ENCODE data around the gene ACTL9. TPM values are rescaled to one million over a fixed set of nuclear protein-coding genes. Genes with fewer than 3 reads are reported as not detected.

Gene ACTL9
- total and polyA plus RNA-seq, 2 donors = not detected

DNA sequence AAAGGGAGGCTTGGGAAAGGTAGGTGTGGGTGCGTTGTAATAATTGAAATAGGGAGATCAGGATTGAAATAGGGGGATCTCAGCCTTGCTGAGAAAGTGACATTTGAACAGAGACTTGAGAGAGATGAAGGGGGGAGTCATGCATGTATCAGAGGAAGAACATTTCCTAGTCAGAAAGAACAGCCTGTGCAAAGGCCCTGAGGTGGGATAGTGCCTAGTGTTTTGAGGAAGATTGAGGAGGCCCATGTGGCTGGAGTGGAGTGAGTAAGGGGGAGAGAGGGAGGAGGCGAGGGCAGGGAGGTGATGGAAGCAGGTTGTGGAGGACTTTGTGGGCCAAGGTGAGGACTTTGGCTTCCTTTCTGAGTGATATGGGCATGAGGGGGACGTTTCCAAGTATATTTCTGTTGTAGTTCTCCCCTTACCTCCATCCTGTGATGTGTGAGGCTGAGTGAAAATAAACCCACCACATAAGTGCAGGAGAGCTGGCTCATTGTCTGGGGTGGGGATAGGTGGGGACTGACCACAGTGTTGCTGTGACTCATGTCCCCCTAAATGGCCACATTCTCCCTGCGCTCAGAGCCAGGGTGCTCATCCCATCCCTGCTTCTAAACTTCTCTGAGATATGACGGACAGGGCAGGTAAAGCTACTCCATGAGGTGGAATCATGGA lies 17.8 kb downstream of the ACTL9 start:
- WGBS = 87% methylated on average over 5 of the region's 5 CpGs
- Histone ChIP-seq H3K9me3 (ENCODE audit: control insufficient read depth in 2 of 2, insufficient read depth in 1 of 2, low read length in 1 of 2) (peaks cover 0 to 5% of the 10 kb centered on the region in 2 donors), H3K4me3 (ENCODE audit: low read length in 2 of 2) (no peak overlapping the region)

DNA sequence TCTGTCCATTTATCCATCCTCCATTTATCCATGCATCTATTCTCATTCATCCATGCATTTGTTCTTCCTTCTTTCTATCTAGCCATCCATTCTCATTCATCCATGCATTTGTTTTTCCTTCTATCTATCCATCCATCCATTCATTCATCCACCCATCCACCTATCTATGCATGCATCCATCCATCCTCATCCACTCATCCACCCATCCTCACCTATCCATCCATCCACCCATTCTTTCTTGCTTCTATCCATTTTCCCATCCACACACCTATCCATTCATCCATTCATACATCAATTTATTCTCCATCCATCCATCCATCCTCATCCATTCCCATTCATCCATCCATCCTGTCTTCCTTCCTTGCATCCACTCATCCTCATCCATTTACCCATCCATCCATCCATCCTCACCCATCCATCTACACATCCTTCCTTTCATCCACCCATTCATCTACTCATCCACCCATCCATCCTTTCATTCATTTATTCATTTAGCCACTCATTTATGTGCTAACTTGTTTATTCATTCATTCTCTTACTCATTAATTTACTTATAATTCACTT lies 20.3 kb downstream of the ACTL9 start:
- H3K27ac ChIP-seq (ENCODE audit: low read depth in 1 of 2, low read length in 1 of 2) = no peak overlapping the region
- no peak overlapping the region for H3K4me3 ChIP-seq (ENCODE audit: low read length in 2 of 2)
- H3K27me3 ChIP-seq (ENCODE audit: control insufficient read depth in 2 of 2, insufficient read depth in 1 of 2, low read length in 1 of 2) = peaks cover 0 to 2% of the 10 kb centered on the region in 2 donors
- DNase-seq (ENCODE audit: low read depth in 6 of 9, low spot score in 9 of 9) = no peak
- peaks cover 16 to 27% of the 10 kb centered on the region in 2 donors for H3K4me1 ChIP-seq (ENCODE audit: control insufficient read depth in 2 of 2, insufficient read depth in 2 of 2, low read length in 2 of 2)
- H3K9me3 ChIP-seq (ENCODE audit: control insufficient read depth in 2 of 2, insufficient read depth in 1 of 2, low read length in 1 of 2) = peaks cover 0 to 8% of the 10 kb centered on the region in 2 donors
- no peaks in the 10 kb centered on the region for H3K36me3 ChIP-seq (ENCODE audit: control insufficient read depth in 2 of 2, insufficient read depth in 2 of 2, low read length in 1 of 2)

More for the DNA sequence above, 17.8 kb downstream of the ACTL9 start:
- Histone ChIP-seq H3K27me3 (ENCODE audit: control insufficient read depth in 2 of 2, insufficient read depth in 1 of 2, low read length in 1 of 2) (peaks cover 0 to 2% of the 10 kb centered on the region in 2 donors), H3K27ac (ENCODE audit: low read depth in 1 of 2, low read length in 1 of 2) (no peak overlapping the region), H3K4me1 (ENCODE audit: control insufficient read depth in 2 of 2, insufficient read depth in 2 of 2, low read length in 2 of 2) (peaks cover under 1 to 11% of the 10 kb centered on the region in 2 donors), H3K36me3 (ENCODE audit: control insufficient read depth in 2 of 2, insufficient read depth in 2 of 2, low read length in 1 of 2) (no peaks in the 10 kb centered on the region)
- DNase-seq (ENCODE audit: low read depth in 6 of 9, low spot score in 9 of 9) = no peak

DNA sequence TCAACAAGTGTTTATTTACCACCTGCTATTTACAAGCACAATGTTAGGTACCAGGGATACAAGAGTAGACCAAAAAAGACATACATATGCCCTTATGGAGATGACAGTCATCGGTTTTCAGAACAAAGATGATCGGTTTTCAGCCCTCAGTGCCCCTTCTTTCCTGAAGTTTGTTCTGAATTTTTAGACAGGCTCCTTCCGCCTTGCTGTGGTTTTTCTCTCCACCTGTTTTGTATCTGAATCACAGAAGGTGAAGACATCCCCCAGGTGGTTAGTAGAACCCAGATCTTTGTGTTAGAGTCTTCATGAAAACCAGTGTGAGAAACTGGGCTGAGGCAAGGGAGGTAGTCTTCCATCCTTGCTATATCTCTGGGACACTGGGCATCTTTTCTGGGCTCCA lies 23.5 kb downstream of the ACTL9 start:
- Histone ChIP-seq H3K36me3 (ENCODE audit: control insufficient read depth in 2 of 2, insufficient read depth in 2 of 2, low read length in 1 of 2) (no peaks in the 10 kb centered on the region), H3K4me3 (ENCODE audit: low read length in 2 of 2) (no peak overlapping the region), H3K27ac (ENCODE audit: low read depth in 1 of 2, low read length in 1 of 2) (peak overlapping the region in 1 of 2 donors; percentile 65), H3K27me3 (ENCODE audit: control insufficient read depth in 2 of 2, insufficient read depth in 1 of 2, low read length in 1 of 2) (peaks cover 0 to 10% of the 10 kb centered on the region in 2 donors), H3K4me1 (ENCODE audit: control insufficient read depth in 2 of 2, insufficient read depth in 2 of 2, low read length in 2 of 2) (peaks cover 16 to 37% of the 10 kb centered on the region in 2 donors), H3K9me3 (ENCODE audit: control insufficient read depth in 2 of 2, insufficient read depth in 1 of 2, low read length in 1 of 2) (peaks cover 0 to 15% of the 10 kb centered on the region in 2 donors)
- DNase-seq (ENCODE audit: low read depth in 6 of 9, low spot score in 9 of 9) = peak in 6 of 9 donors; percentile 44 to 86 (median 65)
- WGBS = 7% methylated on average over 3 of the region's 3 CpGs

DNA sequence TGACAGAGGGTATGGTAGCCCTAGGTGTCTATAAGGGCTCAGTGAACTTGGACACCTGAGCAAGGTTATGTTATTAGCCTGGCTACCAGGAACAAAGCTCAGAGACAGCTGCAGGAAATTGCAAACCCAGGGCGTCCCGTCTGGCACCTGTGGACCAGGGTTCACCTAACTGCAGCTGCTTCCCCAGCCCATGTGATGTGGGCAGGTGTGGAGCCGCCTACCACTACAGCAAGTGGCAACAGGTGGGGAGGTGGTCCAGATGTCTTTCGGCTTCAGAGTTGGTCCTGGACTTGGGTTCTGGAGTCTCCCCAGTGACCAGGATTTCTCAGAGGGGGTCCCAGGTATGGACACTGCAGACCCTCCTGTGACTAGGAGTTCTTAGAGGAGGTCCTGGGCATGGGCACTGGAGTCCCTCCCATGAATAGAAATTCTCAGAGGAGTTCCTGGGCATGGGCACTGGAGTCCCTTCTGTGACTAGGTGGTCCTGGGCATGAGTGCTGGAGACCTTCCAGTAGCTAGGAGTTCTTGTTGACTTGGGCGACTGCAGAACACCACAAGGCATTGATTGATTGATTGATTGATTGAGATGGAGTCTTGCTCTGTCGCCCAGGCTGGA lies 25.2 kb downstream of the ACTL9 start:
- WGBS = 39% methylated on average over 6 of the region's 6 CpGs
- H3K27me3 ChIP-seq (ENCODE audit: control insufficient read depth in 2 of 2, insufficient read depth in 1 of 2, low read length in 1 of 2) = peaks cover 0 to 10% of the 10 kb centered on the region in 2 donors

DNA sequence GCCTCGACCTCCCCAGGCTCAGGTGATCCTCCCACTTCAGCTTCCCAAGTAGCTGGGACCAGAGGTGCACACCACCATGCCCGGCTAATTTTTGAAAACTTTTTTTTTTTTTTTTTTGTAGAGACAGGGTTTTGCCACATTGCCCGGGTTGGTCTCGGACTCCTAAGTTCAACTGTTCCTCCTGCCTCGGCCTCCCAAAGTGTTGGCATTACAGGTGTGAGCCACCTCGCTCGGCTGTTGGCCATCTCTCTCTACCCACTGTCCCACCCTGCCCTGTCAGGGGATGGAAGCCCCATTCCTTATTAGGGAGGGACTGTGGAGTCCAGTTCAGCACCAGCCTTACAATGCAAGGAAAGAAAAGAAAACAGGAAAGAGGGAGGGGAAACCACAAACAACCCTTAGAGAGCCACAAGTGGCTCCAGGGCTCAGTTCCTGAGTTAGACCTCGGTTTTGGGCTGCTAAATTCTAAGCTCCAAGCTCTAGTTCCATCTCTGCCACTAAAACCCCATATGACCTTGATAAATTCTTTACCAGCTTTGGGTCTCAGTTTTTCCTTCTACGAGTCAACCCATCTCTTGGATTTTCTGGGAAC lies 31.7 kb downstream of the ACTL9 start:
- WGBS = 45% methylated on average over 9 of the region's 9 CpGs

More for the DNA sequence above, 25.2 kb downstream of the ACTL9 start:
- Histone ChIP-seq H3K36me3 (ENCODE audit: control insufficient read depth in 2 of 2, insufficient read depth in 2 of 2, low read length in 1 of 2) (no peaks in the 10 kb centered on the region), H3K4me3 (ENCODE audit: low read length in 2 of 2) (no peak overlapping the region), H3K4me1 (ENCODE audit: control insufficient read depth in 2 of 2, insufficient read depth in 2 of 2, low read length in 2 of 2) (peaks cover 16 to 37% of the 10 kb centered on the region in 2 donors), H3K27ac (ENCODE audit: low read depth in 1 of 2, low read length in 1 of 2) (no peak overlapping the region), H3K9me3 (ENCODE audit: control insufficient read depth in 2 of 2, insufficient read depth in 1 of 2, low read length in 1 of 2) (peaks cover 0 to 15% of the 10 kb centered on the region in 2 donors)
- peak in 3 of 9 donors; percentile 48 to 72 (median 55) for DNase-seq (ENCODE audit: low read depth in 6 of 9, low spot score in 9 of 9)

DNA sequence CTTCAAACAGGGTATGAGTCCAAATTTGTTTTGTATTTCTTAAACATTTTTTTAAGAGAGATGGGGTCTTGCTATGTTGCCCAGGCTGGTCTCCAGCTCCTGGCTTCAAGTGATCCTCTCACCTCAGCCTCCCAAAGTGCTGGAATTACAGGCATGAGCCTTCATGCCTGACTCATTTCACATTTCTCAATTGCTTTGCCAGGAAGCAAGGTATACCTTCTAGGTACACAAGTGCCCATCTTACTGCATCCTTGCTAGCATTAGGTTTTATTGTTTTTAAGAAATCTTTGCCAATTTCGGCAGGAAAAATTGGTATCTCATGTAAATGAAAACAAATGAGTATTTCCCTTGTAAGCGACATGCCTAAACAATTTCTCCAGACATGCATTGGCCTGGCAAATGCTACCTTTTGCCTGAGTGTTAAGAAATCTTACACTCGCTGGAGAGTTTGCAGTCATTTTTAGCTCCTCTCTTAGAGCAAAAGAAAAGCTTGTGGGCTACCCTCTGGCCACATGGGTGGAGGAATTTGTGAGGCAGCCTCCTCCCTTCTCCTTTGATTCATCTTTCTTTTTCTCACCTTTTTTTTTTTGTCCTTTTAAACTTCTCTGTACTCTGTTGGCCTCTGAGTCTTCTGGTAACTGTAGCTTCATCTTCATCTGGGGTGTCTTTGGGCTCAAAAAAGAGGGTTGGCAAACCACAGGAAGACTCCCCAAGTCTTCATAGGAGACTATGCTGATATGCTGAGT lies 33.0 kb downstream of the ACTL9 start:
- DNase-seq (ENCODE audit: low read depth in 6 of 9, low spot score in 9 of 9) = peak in 1 of 9 donors; percentile 37
- H3K4me1 ChIP-seq (ENCODE audit: control insufficient read depth in 2 of 2, insufficient read depth in 2 of 2, low read length in 2 of 2) = peaks cover 15 to 36% of the 10 kb centered on the region in 2 donors
- no peaks in the 10 kb centered on the region for H3K36me3 ChIP-seq (ENCODE audit: control insufficient read depth in 2 of 2, insufficient read depth in 2 of 2, low read length in 1 of 2)
- H3K4me3 ChIP-seq (ENCODE audit: low read length in 2 of 2) = no peak overlapping the region
- no peak overlapping the region for H3K27ac ChIP-seq (ENCODE audit: low read depth in 1 of 2, low read length in 1 of 2)
- 83% methylated on average over 3 of the region's 3 CpGs for WGBS
- H3K9me3 ChIP-seq (ENCODE audit: control insufficient read depth in 2 of 2, insufficient read depth in 1 of 2, low read length in 1 of 2) = no peaks in the 10 kb centered on the region
- no peaks in the 10 kb centered on the region for H3K27me3 ChIP-seq (ENCODE audit: control insufficient read depth in 2 of 2, insufficient read depth in 1 of 2, low read length in 1 of 2)

More for the DNA sequence above, 31.7 kb downstream of the ACTL9 start:
- Histone ChIP-seq H3K27me3 (ENCODE audit: control insufficient read depth in 2 of 2, insufficient read depth in 1 of 2, low read length in 1 of 2) (peaks cover 0 to 8% of the 10 kb centered on the region in 2 donors), H3K9me3 (ENCODE audit: control insufficient read depth in 2 of 2, insufficient read depth in 1 of 2, low read length in 1 of 2) (no peaks in the 10 kb centered on the region), H3K4me1 (ENCODE audit: control insufficient read depth in 2 of 2, insufficient read depth in 2 of 2, low read length in 2 of 2) (peaks cover 15 to 46% of the 10 kb centered on the region in 2 donors), H3K4me3 (ENCODE audit: low read length in 2 of 2) (no peak overlapping the region), H3K36me3 (ENCODE audit: control insufficient read depth in 2 of 2, insufficient read depth in 2 of 2, low read length in 1 of 2) (no peaks in the 10 kb centered on the region), H3K27ac (ENCODE audit: low read depth in 1 of 2, low read length in 1 of 2) (no peak overlapping the region)
- no peak for DNase-seq (ENCODE audit: low read depth in 6 of 9, low spot score in 9 of 9)

DNA sequence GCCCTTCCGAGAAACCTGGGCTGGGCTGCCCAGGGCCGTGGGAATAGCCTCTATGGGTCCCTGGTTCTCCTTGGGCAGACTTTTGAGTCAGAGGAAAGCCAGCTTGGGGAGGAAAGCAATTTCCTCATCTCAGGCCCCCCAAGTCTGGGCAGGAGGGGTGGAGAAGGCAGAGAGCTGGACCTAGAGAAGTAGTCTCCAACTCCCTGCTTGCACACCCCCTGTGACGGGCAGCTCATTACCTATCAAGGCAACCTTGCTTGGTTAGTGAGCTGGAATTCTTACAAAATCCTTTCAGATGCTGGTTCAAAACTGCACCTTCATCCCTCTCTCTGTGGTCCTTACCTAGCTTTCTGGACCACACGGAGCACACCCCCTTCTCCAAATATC lies 33.9 kb downstream of the ACTL9 start:
- H3K4me1 ChIP-seq (ENCODE audit: control insufficient read depth in 2 of 2, insufficient read depth in 2 of 2, low read length in 2 of 2) = peaks cover 15 to 41% of the 10 kb centered on the region in 2 donors
- WGBS = 62% methylated on average over 4 of the region's 4 CpGs
- peak overlapping the region; percentile 4 to 29 for H3K4me3 ChIP-seq (ENCODE audit: low read length in 2 of 2)
- H3K36me3 ChIP-seq (ENCODE audit: control insufficient read depth in 2 of 2, insufficient read depth in 2 of 2, low read length in 1 of 2) = no peaks in the 10 kb centered on the region
- H3K9me3 ChIP-seq (ENCODE audit: control insufficient read depth in 2 of 2, insufficient read depth in 1 of 2, low read length in 1 of 2) = no peaks in the 10 kb centered on the region
- no peaks in the 10 kb centered on the region for H3K27me3 ChIP-seq (ENCODE audit: control insufficient read depth in 2 of 2, insufficient read depth in 1 of 2, low read length in 1 of 2)
- no peak for DNase-seq (ENCODE audit: low read depth in 6 of 9, low spot score in 9 of 9)
- peak overlapping the region; percentile 18 to 66 for H3K27ac ChIP-seq (ENCODE audit: low read depth in 1 of 2, low read length in 1 of 2)

DNA sequence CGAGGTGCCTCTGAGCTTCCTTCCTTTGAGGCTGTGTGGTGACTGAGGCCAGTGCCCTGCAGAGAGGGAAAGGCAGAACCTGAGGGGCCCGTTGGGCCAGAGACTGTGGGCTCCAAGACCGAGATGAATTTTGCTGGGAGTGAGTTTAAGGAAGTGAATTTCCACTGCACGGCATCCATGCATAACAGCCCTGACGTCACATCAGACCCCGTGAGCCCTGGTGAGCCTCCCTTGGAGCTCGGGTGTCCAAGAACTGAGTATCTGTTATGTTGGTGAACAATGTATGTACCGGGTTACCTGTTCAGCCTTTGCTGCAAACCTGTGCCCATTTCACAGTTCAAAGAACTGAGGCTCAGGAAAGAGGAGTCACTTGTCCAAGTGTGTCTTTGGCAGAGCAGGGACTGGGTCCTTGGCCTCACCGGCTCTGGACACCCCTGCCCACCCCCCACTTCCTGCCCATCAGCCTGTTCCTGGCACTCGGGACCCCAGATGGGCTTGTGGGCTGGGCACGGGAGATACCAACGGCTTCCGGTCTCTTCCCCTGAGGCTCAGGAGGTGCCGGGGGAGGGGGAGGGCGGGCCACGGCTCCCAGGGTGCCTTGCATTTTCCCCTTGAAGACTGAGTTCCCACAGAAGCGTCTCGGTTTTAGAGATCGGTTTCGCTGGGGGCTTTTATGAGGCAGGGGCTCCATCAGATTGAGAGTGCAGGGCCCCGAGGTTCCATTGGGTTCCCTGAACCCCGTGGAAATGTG lies 34.5 kb downstream of the ACTL9 start:
- H3K27me3 ChIP-seq (ENCODE audit: control insufficient read depth in 2 of 2, insufficient read depth in 1 of 2, low read length in 1 of 2) = no peaks in the 10 kb centered on the region
- DNase-seq (ENCODE audit: low read depth in 6 of 9, low spot score in 9 of 9) = peak in 8 of 9 donors; percentile 60 to 91 (median 82)

More for the DNA sequence above, 34.5 kb downstream of the ACTL9 start:
- no peaks in the 10 kb centered on the region for H3K36me3 ChIP-seq (ENCODE audit: control insufficient read depth in 2 of 2, insufficient read depth in 2 of 2, low read length in 1 of 2)
- H3K4me3 ChIP-seq (ENCODE audit: low read length in 2 of 2) = peak overlapping the region; percentile 4 to 29
- peaks cover 15 to 46% of the 10 kb centered on the region in 2 donors for H3K4me1 ChIP-seq (ENCODE audit: control insufficient read depth in 2 of 2, insufficient read depth in 2 of 2, low read length in 2 of 2)
- H3K9me3 ChIP-seq (ENCODE audit: control insufficient read depth in 2 of 2, insufficient read depth in 1 of 2, low read length in 1 of 2) = no peaks in the 10 kb centered on the region
- peak overlapping the region; percentile 25 to 73 for H3K27ac ChIP-seq (ENCODE audit: low read depth in 1 of 2, low read length in 1 of 2)
- 8% methylated on average over 22 of the region's 22 CpGs for WGBS
